Panc1 (cell line): ENCODE results near the gene TMEM163. TPM values are rescaled to one million over a fixed set of nuclear protein-coding genes. Genes with fewer than 3 reads are reported as not detected.

Source experiments
- ATAC-seq: fragments of 200-7000 bp; cut with Tn5 transposase; 2 replicates; pipeline ENCODE4 v1.9.1; 2020; ENCODE audit warnings: mild to moderate bottlenecking, moderate library complexity
- BruUV-seq: library from RNA; stranded (reverse); fragments of 400-500 nt; replicated peaks from 2 replicates; lab custom pipeline; 2021; lab: Mats Ljungman, UMichigan
- CTCF ChIA-PET: fragments of 300-600 bp; sonication (Branson Sonifier 250); formaldehyde crosslinking; loops from one replicate; lab custom pipeline; 2022; ENCODE audit warnings: antibody characterized with exemption; lab: Charles Lee
- POLR2A ChIA-PET: fragments of 300-600 bp; sonication (Branson Sonifier 250); formaldehyde crosslinking; loops from one replicate; lab custom pipeline; 2022; ENCODE audit warnings: antibody characterized with exemption; lab: Charles Lee
- DNase-seq: peaks from one replicate; pipeline ENCODE4 v3.0.0-alpha.2; 2010; ENCODE audit warnings: low read depth, low spot score
- H3K27ac ChIP-seq: 2 replicates; pipeline ENCODE4 v1.5.1; 2011; ENCODE audit warnings: mild to moderate bottlenecking, low read length, inconsistent platforms
- H3K27me3 ChIP-seq: fragments of 200-500 bp; sonication (Bioruptor generic); 2 replicates; pipeline ENCODE4 v1.6.0; 2014; ENCODE audit warnings: low read length, inconsistent platforms; ENCODE audit not compliant: control insufficient read depth, insufficient read depth
- H3K36me3 ChIP-seq: fragments of 200-500 bp; sonication (Bioruptor generic); 2 replicates; pipeline ENCODE4 v1.5.1; 2014; ENCODE audit warnings: inconsistent platforms, mild to moderate bottlenecking, low read length, moderate library complexity; ENCODE audit not compliant: control insufficient read depth, insufficient read depth
- H3K4me1 ChIP-seq: 2 replicates; pipeline ENCODE4 v1.5.1; 2011; ENCODE audit warnings: inconsistent platforms, mild to moderate bottlenecking, low read length, moderate library complexity; ENCODE audit not compliant: control insufficient read depth, insufficient read depth
- H3K4me3 ChIP-seq, 2 experiments: 2 replicates each; pipeline ENCODE4 v1.5.1; 2011 to 2012; ENCODE audit warnings: low read depth in 2 of 2, low read length in 2 of 2, mild to moderate bottlenecking in 2 of 2, inconsistent platforms in 1 of 2, moderate library complexity in 1 of 2
- H3K9me3 ChIP-seq: fragments of 200-500 bp; sonication (Bioruptor generic); 2 replicates; pipeline ENCODE4 v1.5.1; 2014; ENCODE audit warnings: low read depth, mild to moderate bottlenecking, inconsistent platforms, low read length, moderate library complexity; ENCODE audit not compliant: control insufficient read depth, insufficient read depth
- POLR2AphosphoS5 ChIP-seq: IDR thresholded peaks from 2 replicates; pipeline ENCODE4 v1.6.1; 2012; ENCODE audit warnings: mild to moderate bottlenecking, low read depth, low read length, moderate library complexity
- SIN3A ChIP-seq: IDR thresholded peaks from 2 replicates; pipeline ENCODE4 v1.6.1; 2012; ENCODE audit warnings: low read depth, mild to moderate bottlenecking, low read length, moderate library complexity, borderline replicate concordance; ENCODE audit not compliant: insufficient read depth
- TCF7L2 ChIP-seq: IDR thresholded peaks from 2 replicates; pipeline ENCODE4 v1.6.1; 2011; ENCODE audit warnings: mild to moderate bottlenecking, low read depth, low read length, inconsistent platforms
- in situ Hi-C: cut with HindIII; loops from 2 replicates; pipeline ENCODE4 v1.10.0; 2016; ENCODE audit warnings: low sequenced_read_pairs, low pct_unique_long_range_greater_than_20kb
- intact Hi-C: fragments of 100-400 bp; cut with micrococcal nuclease; formaldehyde crosslinking; loops from one replicate; pipeline ENCODE4 v1.10.0; 2022; ENCODE audit not compliant: unreplicated experiment
- total RNA-seq: library from RNA; stranded (reverse); gene quantifications from one replicate; pipeline ENCODE4 v1.2.1, GENCODE V29; 2021; ENCODE audit not compliant: unreplicated experiment
- TF ChIP-seq, protein P1 (sequence below): fragments of 450-650 bp; IDR thresholded peaks from 2 replicates; pipeline ENCODE4 v1.5.1; 2017; ENCODE audit warnings: mild to moderate bottlenecking
- TF ChIP-seq, protein P2 (sequence below), 2 experiments: IDR thresholded peaks; 2 replicates each; pipeline ENCODE4 v1.6.1; 2011 to 2012; ENCODE audit warnings: low read depth in 2 of 2, control low read depth in 1 of 2, low read length in 1 of 2, mild to moderate bottlenecking in 1 of 2, moderate library complexity in 1 of 2; ENCODE audit not compliant: insufficient read depth in 1 of 2

The TMEM163 gene
- total RNA-seq, 1 experiment from 2014 or later: not detected

DNA sequence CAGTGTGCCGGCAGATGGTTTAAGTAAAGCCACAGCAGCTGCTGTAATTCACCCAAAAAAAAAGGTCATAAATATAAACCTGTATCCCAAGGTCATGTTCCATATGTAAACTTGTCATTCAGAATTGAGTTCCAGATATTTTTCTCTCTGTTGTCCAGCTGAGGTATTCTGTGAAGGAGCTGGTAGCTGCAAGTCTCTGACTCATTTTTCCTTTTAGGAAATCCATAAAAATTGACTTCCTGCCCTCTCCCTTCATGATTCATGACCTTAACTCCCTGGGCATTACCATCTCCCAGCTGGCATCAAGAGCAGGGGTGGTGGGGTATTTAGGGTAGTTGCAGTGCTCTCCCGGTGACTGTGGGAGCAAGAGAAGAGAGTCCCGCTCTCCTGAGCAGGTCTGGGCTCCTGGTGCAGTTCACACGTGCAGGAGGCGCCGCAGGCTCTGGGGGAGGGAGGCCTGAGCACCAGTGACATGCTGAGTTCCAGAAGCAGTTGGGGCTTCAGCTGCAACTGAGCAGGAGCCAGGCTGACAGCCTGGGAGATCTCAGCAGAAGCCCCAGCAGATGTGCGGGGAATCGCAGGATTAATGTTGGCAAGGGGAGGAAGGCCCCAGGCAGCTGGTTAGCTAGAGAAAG is 272.3 kb downstream of the TMEM163 start:
- intact Hi-C loops: no loop called here
- CTCF ChIA-PET: no interaction called here
- POLR2A ChIA-PET: no interaction called here
- H3K4me3 ChIP-seq: no peak overlapping the region
- no peaks in the 10 kb centered on the region for H3K36me3 ChIP-seq
- in situ Hi-C loops: no loop called here
- ATAC-seq: no peak
- no peak overlapping the region for H3K27ac ChIP-seq
- BruUV-seq: no TSS peak
- H3K4me1 ChIP-seq: no peaks in the 10 kb centered on the region
- no peak for DNase-seq
- H3K9me3 ChIP-seq: no peaks in the 10 kb centered on the region
- H3K27me3 ChIP-seq: no peaks in the 10 kb centered on the region
- TF ChIP-seq SIN3A (no peak), TCF7L2 (no peak), POLR2AphosphoS5 (no peak)
- TF ChIP-seq, protein P1, sequence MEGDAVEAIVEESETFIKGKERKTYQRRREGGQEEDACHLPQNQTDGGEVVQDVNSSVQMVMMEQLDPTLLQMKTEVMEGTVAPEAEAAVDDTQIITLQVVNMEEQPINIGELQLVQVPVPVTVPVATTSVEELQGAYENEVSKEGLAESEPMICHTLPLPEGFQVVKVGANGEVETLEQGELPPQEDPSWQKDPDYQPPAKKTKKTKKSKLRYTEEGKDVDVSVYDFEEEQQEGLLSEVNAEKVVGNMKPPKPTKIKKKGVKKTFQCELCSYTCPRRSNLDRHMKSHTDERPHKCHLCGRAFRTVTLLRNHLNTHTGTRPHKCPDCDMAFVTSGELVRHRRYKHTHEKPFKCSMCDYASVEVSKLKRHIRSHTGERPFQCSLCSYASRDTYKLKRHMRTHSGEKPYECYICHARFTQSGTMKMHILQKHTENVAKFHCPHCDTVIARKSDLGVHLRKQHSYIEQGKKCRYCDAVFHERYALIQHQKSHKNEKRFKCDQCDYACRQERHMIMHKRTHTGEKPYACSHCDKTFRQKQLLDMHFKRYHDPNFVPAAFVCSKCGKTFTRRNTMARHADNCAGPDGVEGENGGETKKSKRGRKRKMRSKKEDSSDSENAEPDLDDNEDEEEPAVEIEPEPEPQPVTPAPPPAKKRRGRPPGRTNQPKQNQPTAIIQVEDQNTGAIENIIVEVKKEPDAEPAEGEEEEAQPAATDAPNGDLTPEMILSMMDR: no peak
- TF ChIP-seq, protein P2, sequence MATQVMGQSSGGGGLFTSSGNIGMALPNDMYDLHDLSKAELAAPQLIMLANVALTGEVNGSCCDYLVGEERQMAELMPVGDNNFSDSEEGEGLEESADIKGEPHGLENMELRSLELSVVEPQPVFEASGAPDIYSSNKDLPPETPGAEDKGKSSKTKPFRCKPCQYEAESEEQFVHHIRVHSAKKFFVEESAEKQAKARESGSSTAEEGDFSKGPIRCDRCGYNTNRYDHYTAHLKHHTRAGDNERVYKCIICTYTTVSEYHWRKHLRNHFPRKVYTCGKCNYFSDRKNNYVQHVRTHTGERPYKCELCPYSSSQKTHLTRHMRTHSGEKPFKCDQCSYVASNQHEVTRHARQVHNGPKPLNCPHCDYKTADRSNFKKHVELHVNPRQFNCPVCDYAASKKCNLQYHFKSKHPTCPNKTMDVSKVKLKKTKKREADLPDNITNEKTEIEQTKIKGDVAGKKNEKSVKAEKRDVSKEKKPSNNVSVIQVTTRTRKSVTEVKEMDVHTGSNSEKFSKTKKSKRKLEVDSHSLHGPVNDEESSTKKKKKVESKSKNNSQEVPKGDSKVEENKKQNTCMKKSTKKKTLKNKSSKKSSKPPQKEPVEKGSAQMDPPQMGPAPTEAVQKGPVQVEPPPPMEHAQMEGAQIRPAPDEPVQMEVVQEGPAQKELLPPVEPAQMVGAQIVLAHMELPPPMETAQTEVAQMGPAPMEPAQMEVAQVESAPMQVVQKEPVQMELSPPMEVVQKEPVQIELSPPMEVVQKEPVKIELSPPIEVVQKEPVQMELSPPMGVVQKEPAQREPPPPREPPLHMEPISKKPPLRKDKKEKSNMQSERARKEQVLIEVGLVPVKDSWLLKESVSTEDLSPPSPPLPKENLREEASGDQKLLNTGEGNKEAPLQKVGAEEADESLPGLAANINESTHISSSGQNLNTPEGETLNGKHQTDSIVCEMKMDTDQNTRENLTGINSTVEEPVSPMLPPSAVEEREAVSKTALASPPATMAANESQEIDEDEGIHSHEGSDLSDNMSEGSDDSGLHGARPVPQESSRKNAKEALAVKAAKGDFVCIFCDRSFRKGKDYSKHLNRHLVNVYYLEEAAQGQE (IDR thresholded peaks at IDR 0.05; ENCODE audit: insufficient read depth in 1 of 2, low read depth in 2 of 2, low read length in 1 of 2): no peak

DNA sequence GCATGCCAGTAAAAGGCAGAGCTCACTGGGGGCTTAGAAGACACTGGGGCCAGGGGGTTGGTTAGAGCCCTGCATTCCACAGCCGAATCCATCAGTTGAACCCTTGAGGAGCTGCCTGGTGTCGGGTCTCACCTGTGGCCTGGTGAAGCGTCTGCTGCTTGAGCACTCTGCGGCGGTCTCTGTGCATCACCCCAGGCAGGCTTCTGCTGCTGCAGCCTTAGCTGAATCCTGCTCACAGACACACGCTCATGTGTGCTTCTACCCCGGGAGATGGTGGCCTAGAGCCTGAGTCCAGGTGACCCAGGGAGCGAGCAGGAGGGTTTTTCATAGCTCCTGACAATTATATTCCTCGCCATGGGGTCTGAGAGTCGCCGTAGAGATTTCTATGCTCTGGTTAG is 272.8 kb downstream of the TMEM163 start:
- no peak overlapping the region for H3K27ac ChIP-seq
- intact Hi-C loops (no loop called here), in situ Hi-C loops (no loop called here)
- no peak for DNase-seq
- ChIA-PET POLR2A (no interaction called here), CTCF (no interaction called here)
- H3K36me3 ChIP-seq: no peaks in the 10 kb centered on the region
- BruUV-seq: no TSS peak
- no peaks in the 10 kb centered on the region for H3K27me3 ChIP-seq
- no peaks in the 10 kb centered on the region for H3K9me3 ChIP-seq
- H3K4me3 ChIP-seq: no peak overlapping the region
- no peaks in the 10 kb centered on the region for H3K4me1 ChIP-seq
- TF ChIP-seq TCF7L2: no peak
- TF ChIP-seq, protein P2 (IDR thresholded peaks at IDR 0.05; ENCODE audit: insufficient read depth in 1 of 2, low read depth in 2 of 2, low read length in 1 of 2): no peak
- TF ChIP-seq, protein P1: no peak
- no peak for TF ChIP-seq SIN3A
- no peak for TF ChIP-seq POLR2AphosphoS5
- no peak for ATAC-seq
